Left ventricle myocardium inferior (tissue), 1 donor: ENCODE results near the gene MRPL18. TPM values are rescaled to one million over a fixed set of nuclear protein-coding genes. Genes with fewer than 3 reads are reported as not detected.

Experiments used
- DNase-seq: peaks from one replicate; pipeline ENCODE4 v3.0.0-alpha.2; 2020
- H3K27ac ChIP-seq: fragments of 200-600 bp; replicated peaks from 2 replicates; pipeline ENCODE4 v1.8.0; 2021
- H3K27me3 ChIP-seq: fragments of 200-600 bp; 2 replicates; pipeline ENCODE4 v1.8.0; 2021; ENCODE audit warnings: low read depth
- H3K36me3 ChIP-seq: fragments of 200-600 bp; 2 replicates; pipeline ENCODE4 v1.8.0; 2021
- H3K4me1 ChIP-seq: fragments of 200-600 bp; 2 replicates; pipeline ENCODE4 v1.8.0; 2021
- H3K4me3 ChIP-seq: fragments of 200-600 bp; 2 replicates; pipeline ENCODE4 v1.8.0; 2021; ENCODE audit warnings: mild to moderate bottlenecking, moderate library complexity
- H3K9me3 ChIP-seq: fragments of 200-600 bp; replicated peaks from 2 replicates; pipeline ENCODE4 v1.8.0; 2021
- CTCF ChIP-seq: fragments of 200-600 bp; IDR thresholded peaks from 2 replicates; pipeline ENCODE4 v1.8.0; 2021; ENCODE audit warnings: antibody characterized with exemption, mild to moderate bottlenecking, borderline replicate concordance
- intact Hi-C: fragments of 100-400 bp; cut with micrococcal nuclease; formaldehyde crosslinking; loops from one replicate; pipeline ENCODE4 v1.11.0; 2022
- total RNA-seq: library from RNA; stranded (reverse); fragmentation: NEBNext Ultra II Directional; extraction: Animal tissue kit (Norgen Biotek cat#: 25700); gene quantifications from one replicate; pipeline ENCODE4 v1.2.1, GENCODE V29; 2021
- donor health status: DM: no; HTN: yes; CAD: no; lungs with severe emphysema.

The MRPL18 gene
- total RNA-seq, 1 donor from 2014 or later: 60.2 TPM

GRCh38 chr6:159844737-159845645, 54.7 kb downstream of the MRPL18 start:
- no peaks in the 10 kb centered on the region for H3K27me3 ChIP-seq
- H3K36me3 ChIP-seq: no peaks in the 10 kb centered on the region
- intact Hi-C loops: no loop called here
- no peak overlapping the region for H3K4me3 ChIP-seq
- H3K27ac ChIP-seq: no peak overlapping the region
- TF ChIP-seq CTCF: no peak
- DNase-seq: no peak
- peaks cover 10% of the 10 kb centered on the region for H3K9me3 ChIP-seq
- H3K4me1 ChIP-seq: no peaks in the 10 kb centered on the region

Other genes starting within 250 kb of the MRPL18 start
- 1,000 TPM for gene SOD2, start 97.2 kb upstream of the MRPL18 start, total RNA-seq
- 47.5 TPM for gene WTAP, start 63.0 kb upstream of the MRPL18 start, total RNA-seq
- 5.2 TPM for gene ACAT2, start 28.4 kb upstream of the MRPL18 start, total RNA-seq
- 136 TPM for gene TCP1, start 865 bp upstream of the MRPL18 start, total RNA-seq
- 0.33 TPM for gene PNLDC1, start 9.8 kb downstream of the MRPL18 start, total RNA-seq
- not detected for gene MAS1, start 100.5 kb downstream of the MRPL18 start, total RNA-seq
- gene IGF2R, start 178.6 kb downstream of the MRPL18 start, total RNA-seq: 66.8 TPM